Upper lobe of left lung (tissue), 6 donors: Measurements from ENCODE around the gene TLL1. TPM values are rescaled to one million over a fixed set of nuclear protein-coding genes. Genes with fewer than 3 reads are reported as not detected.
A peak's percentile ranks its signal among the peaks of the same experiment; 100 is the strongest.

Experiments used
- ATAC-seq, 2 donors: fragments of 200-7000 bp; cut with Tn5 transposase; one replicate each; pipeline ENCODE4 v1.9.1; 2022; ENCODE audit warnings: mild to moderate bottlenecking in 2 of 2, moderate library complexity in 2 of 2; ENCODE audit not compliant: low FRiP score in 2 of 2
- DNase-seq, 2 donors: peaks; one replicate each; pipeline ENCODE4 v3.0.0-alpha.2; 2019 to 2020
- H3K27ac ChIP-seq, 4 donors: fragments of 200-600 bp; sonication (generic); one replicate each; pipeline ENCODE4 v1.5.1; 2016 to 2019
- H3K27me3 ChIP-seq, 4 donors: fragments of 200-600 bp; sonication (generic); one replicate each; pipeline ENCODE4 v1.5.1; 2017 to 2019
- H3K36me3 ChIP-seq, 4 donors: fragments of 200-600 bp; sonication (generic); one replicate each; pipeline ENCODE4 v1.5.1; 2016 to 2019
- H3K4me1 ChIP-seq, 4 donors: fragments of 200-600 bp; sonication (generic); one replicate each; pipeline ENCODE4 v1.5.1; 2018 to 2019
- H3K4me3 ChIP-seq, 4 donors: fragments of 200-600 bp; sonication (generic); one replicate each; pipeline ENCODE4 v1.5.1; 2017 to 2019; ENCODE audit warnings: mild to moderate bottlenecking in 2 of 4, moderate library complexity in 1 of 4
- H3K9me3 ChIP-seq, 4 donors: fragments of 200-600 bp; sonication (generic); one replicate each; pipeline ENCODE4 v1.5.1; 2018 to 2019
- CTCF ChIP-seq, 6 experiments: fragments of 450-650 bp in 4 of 6; fragments of 200-600 bp in 2 of 6; sonication (generic) in 2 of 6; IDR thresholded peaks; one replicate each; pipeline ENCODE4 v1.5.1; 2016 to 2019; ENCODE audit warnings: antibody characterized with exemption in 6 of 6
- EP300 ChIP-seq, 4 donors: sonication (generic); formaldehyde crosslinking; IDR thresholded peaks; one replicate each; pipeline ENCODE4 v1.5.1; 2017; ENCODE audit warnings: antibody characterized with exemption in 4 of 4, control low read depth in 2 of 4
- POLR2A ChIP-seq, 4 donors: fragments of 450-650 bp; IDR thresholded peaks; one replicate each; pipeline ENCODE4 v1.5.1; 2016 to 2017; ENCODE audit warnings: antibody characterized with exemption in 4 of 4, mild to moderate bottlenecking in 2 of 4
- POLR2AphosphoS5 ChIP-seq, 2 donors: sonication (generic); formaldehyde crosslinking; IDR thresholded peaks; one replicate each; pipeline ENCODE4 v1.5.1; 2017; ENCODE audit warnings: antibody characterized with exemption in 2 of 2
- WGBS, 2 donors: methylation state at CpG; one replicate each; pipeline ENCODE4 v1.1.5; 2017 to 2018; 5-methylcytosine and 5-hydroxymethylcytosine counted together
- total RNA-seq, 6 donors: library from RNA; depleted of rRNA in 4 of 6; stranded (reverse); fragments of >200 nt in 4 of 6; gene quantifications; one replicate each; pipeline versions ENCODE4 v1.1.0 to v1.2.1, GENCODE V29; 2016 to 2021
- donor health status: DM: no; HTN: no; CAD: no; lungs with moderate emphysema.
- donor health status: DM: no; HTN: yes; CAD: no; lungs with severe emphysema.

TLL1 gene
- total RNA-seq, 6 donors from 2014 or later, result 1.9 to 8.4 (median 3.1) TPM

GRCh38 chr4:165909947-165910346 lies 36.9 kb downstream of the TLL1 start:
- Histone ChIP-seq H3K27me3 (no peaks in the 10 kb centered on the region), H3K4me1 (peaks cover 0 to 4% (median 0%) of the 10 kb centered on the region in 4 donors), H3K4me3 (no peak overlapping the region), H3K27ac (peak overlapping the region in 1 of 4 donors; percentile 13), H3K9me3 (no peaks in the 10 kb centered on the region), H3K36me3 (no peaks in the 10 kb centered on the region)
- DNase-seq (no peak), ATAC-seq (no peak)
- WGBS, 2 donors, result 59 to 69% methylated on average over 2 of the region's 2 CpGs
- TF ChIP-seq EP300 (IDR thresholded peaks at IDR 0.05) (no peak), POLR2A (IDR thresholded peaks at IDR 0.05) (no peak), POLR2AphosphoS5 (IDR thresholded peaks at IDR 0.05) (no peak), CTCF (IDR thresholded peaks at IDR 0.05) (no peak)

GRCh38 chr4:165915215-165915614 lies 42.2 kb downstream of the TLL1 start:
- H3K4me3 ChIP-seq, result no peak overlapping the region
- WGBS, 2 donors, result 56 to 74% methylated on average over 3 of the region's 3 CpGs
- ATAC-seq, result no peak
- H3K4me1 ChIP-seq, result no peaks in the 10 kb centered on the region
- DNase-seq, result no peak
- H3K9me3 ChIP-seq, result no peaks in the 10 kb centered on the region
- H3K27me3 ChIP-seq, result no peaks in the 10 kb centered on the region
- H3K27ac ChIP-seq, result no peak overlapping the region
- no peak for TF ChIP-seq EP300 (IDR thresholded peaks at IDR 0.05)
- no peaks in the 10 kb centered on the region for H3K36me3 ChIP-seq

- H3K4me1 ChIP-seq, result peaks cover 0 to 6% (median 2%) of the 10 kb centered on the region in 4 donors
- 50 to 62% methylated on average over 3 of the region's 3 CpGs for WGBS, 2 donors
- TF ChIP-seq CTCF (IDR thresholded peaks at IDR 0.05) (no peak), EP300 (IDR thresholded peaks at IDR 0.05) (no peak), POLR2AphosphoS5 (IDR thresholded peaks at IDR 0.05) (no peak), POLR2A (IDR thresholded peaks at IDR 0.05) (no peak)
- H3K9me3 ChIP-seq, result no peaks in the 10 kb centered on the region
- no peak for ATAC-seq
- no peaks in the 10 kb centered on the region for H3K27me3 ChIP-seq
- H3K4me3 ChIP-seq, result no peak overlapping the region
- no peaks in the 10 kb centered on the region for H3K36me3 ChIP-seq
- DNase-seq, result no peak
- H3K27ac ChIP-seq, result no peak overlapping the region
Measured at GRCh38 chr4:165921546-165921945, 48.5 kb downstream of the TLL1 start.

- H3K36me3 ChIP-seq, result no peaks in the 10 kb centered on the region
- no peak for DNase-seq
Measured at GRCh38 chr4:165922747-165923146, 49.7 kb downstream of the TLL1 start.

GRCh38 chr4:165926307-165926706 lies 53.3 kb downstream of the TLL1 start:
- no peaks in the 10 kb centered on the region for H3K27me3 ChIP-seq
- TF ChIP-seq POLR2A (IDR thresholded peaks at IDR 0.05) (no peak), EP300 (IDR thresholded peaks at IDR 0.05) (no peak), POLR2AphosphoS5 (IDR thresholded peaks at IDR 0.05) (no peak), CTCF (IDR thresholded peaks at IDR 0.05) (no peak)
- H3K36me3 ChIP-seq, result no peaks in the 10 kb centered on the region
- WGBS, 2 donors, result 67 to 69% methylated on average over 6 of the region's 6 CpGs
- no peaks in the 10 kb centered on the region for H3K9me3 ChIP-seq
- H3K4me1 ChIP-seq, result peaks cover 0 to 6% (median 2%) of the 10 kb centered on the region in 4 donors
- H3K4me3 ChIP-seq, result no peak overlapping the region
- no peak for DNase-seq
- no peak for ATAC-seq
- no peak overlapping the region for H3K27ac ChIP-seq

More at GRCh38 chr4:165922747-165923146, 49.7 kb downstream of the TLL1 start:
- Histone ChIP-seq H3K27ac (no peak overlapping the region), H3K4me1 (peaks cover 0 to 6% (median 2%) of the 10 kb centered on the region in 4 donors), H3K4me3 (no peak overlapping the region), H3K27me3 (no peaks in the 10 kb centered on the region), H3K9me3 (no peaks in the 10 kb centered on the region)
- TF ChIP-seq CTCF (IDR thresholded peaks at IDR 0.05) (no peak), EP300 (IDR thresholded peaks at IDR 0.05) (no peak), POLR2AphosphoS5 (IDR thresholded peaks at IDR 0.05) (no peak), POLR2A (IDR thresholded peaks at IDR 0.05) (no peak)
- ATAC-seq, result no peak
